ENCODE results near the gene GPC5. TPM values are rescaled to one million over a fixed set of nuclear protein-coding genes. Genes with fewer than 3 reads are reported as not detected.
A peak's percentile ranks its signal among the peaks of the same experiment; 100 is the strongest.

The GPC5 gene
- total RNA-seq, 1 donor from 2014 or later, result 0.07 TPM

DNA sequence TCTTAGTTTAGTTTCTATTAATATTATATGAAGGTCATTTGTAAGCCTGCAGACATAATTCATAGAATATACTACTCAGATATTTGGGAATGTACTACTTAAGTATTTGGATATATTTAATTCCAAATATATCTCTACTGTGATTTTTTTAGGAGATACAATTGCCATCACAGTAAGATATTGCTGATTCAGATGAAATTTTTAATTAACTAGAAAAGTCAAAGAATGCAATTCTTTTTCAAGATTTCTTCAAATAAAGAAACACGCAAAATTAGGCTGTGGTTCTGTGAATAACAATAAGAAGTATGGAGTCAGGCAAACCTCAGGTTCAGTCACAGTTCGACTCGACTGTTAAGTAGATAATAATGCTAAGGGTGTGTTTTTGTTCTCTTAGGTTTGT, 1277.8 kb downstream of the GPC5 start:
- H3K27me3 Mint-ChIP-seq (ENCODE audit: insufficient read depth, low read depth), result no peaks in the 10 kb centered on the region
- Histone ChIP-seq H3K79me2 (ENCODE audit: low read depth) (no peaks in the 10 kb centered on the region), H4K20me1 (ENCODE audit: low read depth) (no peaks in the 10 kb centered on the region), H3K9ac (no peak overlapping the region), H3K4me3 (no peak overlapping the region), H3K4me1 (peaks cover 10% of the 10 kb centered on the region), H3K4me2 (no peak overlapping the region), H3F3A (ENCODE audit: low read depth) (no peaks in the 10 kb centered on the region), H2AFZ (replicated peaks) (no peak overlapping the region), H3K36me3 (no peaks in the 10 kb centered on the region), H3K9me3 (ENCODE audit: low read depth) (no peaks in the 10 kb centered on the region), H3K27me3 (no peaks in the 10 kb centered on the region), H3K27ac (no peak overlapping the region)
- H3K4me3 Mint-ChIP-seq, result no peak overlapping the region
- no peak for DNase-seq (ENCODE audit: low spot score)
- no peaks in the 10 kb centered on the region for H3K36me3 Mint-ChIP-seq
- TF ChIP-seq, protein P1, sequence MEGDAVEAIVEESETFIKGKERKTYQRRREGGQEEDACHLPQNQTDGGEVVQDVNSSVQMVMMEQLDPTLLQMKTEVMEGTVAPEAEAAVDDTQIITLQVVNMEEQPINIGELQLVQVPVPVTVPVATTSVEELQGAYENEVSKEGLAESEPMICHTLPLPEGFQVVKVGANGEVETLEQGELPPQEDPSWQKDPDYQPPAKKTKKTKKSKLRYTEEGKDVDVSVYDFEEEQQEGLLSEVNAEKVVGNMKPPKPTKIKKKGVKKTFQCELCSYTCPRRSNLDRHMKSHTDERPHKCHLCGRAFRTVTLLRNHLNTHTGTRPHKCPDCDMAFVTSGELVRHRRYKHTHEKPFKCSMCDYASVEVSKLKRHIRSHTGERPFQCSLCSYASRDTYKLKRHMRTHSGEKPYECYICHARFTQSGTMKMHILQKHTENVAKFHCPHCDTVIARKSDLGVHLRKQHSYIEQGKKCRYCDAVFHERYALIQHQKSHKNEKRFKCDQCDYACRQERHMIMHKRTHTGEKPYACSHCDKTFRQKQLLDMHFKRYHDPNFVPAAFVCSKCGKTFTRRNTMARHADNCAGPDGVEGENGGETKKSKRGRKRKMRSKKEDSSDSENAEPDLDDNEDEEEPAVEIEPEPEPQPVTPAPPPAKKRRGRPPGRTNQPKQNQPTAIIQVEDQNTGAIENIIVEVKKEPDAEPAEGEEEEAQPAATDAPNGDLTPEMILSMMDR (IDR thresholded peaks at IDR 0.05), result no peak
- no peak for TF ChIP-seq EZH2 (IDR thresholded peaks at IDR 0.05)
- TF ChIP-seq EZH2phosphoT487 (IDR thresholded peaks at IDR 0.05), result no peak
- no peak overlapping the region for H3K27ac Mint-ChIP-seq
- H3K9me3 Mint-ChIP-seq, result no peaks in the 10 kb centered on the region
- H3K4me1 Mint-ChIP-seq, result no peaks in the 10 kb centered on the region

DNA sequence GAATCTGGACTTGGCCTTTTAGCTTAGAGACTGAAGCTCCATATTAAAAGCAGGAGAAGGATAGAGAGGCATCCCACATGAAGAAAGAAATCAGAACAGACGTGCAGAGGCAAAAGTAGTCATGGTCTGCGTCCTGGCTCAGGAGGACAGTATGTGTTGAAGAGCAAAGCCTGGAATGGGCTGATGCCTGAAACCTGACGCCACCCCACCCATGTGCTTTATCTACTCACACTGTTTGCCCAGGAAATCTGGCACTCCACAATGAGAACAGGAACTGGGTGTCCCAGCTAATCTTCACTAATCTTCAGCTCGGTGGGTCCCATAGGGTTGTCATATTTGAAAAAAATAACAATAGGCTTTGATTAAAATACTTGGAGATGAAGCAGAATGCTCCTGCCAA, 1279.2 kb downstream of the GPC5 start:
- H3K4me1 Mint-ChIP-seq, result no peaks in the 10 kb centered on the region
- H4K20me1 ChIP-seq (ENCODE audit: low read depth), result no peaks in the 10 kb centered on the region

DNA sequence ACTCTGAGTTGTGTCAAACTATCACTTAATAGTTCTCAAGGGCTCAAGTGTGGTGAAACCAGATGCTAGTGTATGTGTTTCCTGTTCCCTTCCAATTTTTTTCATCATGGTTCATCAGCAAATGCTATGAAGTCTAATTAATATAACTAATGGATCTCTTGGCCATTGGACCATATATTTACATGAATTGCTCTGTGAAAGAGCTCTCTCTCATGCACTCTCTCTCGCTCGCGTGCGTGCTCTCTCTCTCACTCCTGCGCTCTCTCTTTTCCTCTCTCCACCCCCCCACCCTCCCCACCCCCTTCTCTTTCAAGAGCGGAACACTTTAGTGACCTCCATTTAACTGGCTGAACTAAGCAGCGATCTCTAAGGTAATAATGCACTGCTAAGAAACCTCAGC, 1281.2 kb downstream of the GPC5 start:
- no peak overlapping the region for H3K4me3 Mint-ChIP-seq
- H3K4me2 ChIP-seq, result no peak overlapping the region
- no peaks in the 10 kb centered on the region for H3K4me1 Mint-ChIP-seq
- no peaks in the 10 kb centered on the region for H4K20me1 ChIP-seq (ENCODE audit: low read depth)
- no peaks in the 10 kb centered on the region for H3K36me3 Mint-ChIP-seq
- no peaks in the 10 kb centered on the region for H3K27me3 ChIP-seq
- no peak for TF ChIP-seq EZH2phosphoT487 (IDR thresholded peaks at IDR 0.05)
- no peak for TF ChIP-seq EZH2 (IDR thresholded peaks at IDR 0.05)
- TF ChIP-seq, protein P1 (IDR thresholded peaks at IDR 0.05), result no peak
- no peak overlapping the region for H3K9ac ChIP-seq
- no peaks in the 10 kb centered on the region for H3K9me3 Mint-ChIP-seq
- no peaks in the 10 kb centered on the region for H3F3A ChIP-seq (ENCODE audit: low read depth)
- no peaks in the 10 kb centered on the region for H3K79me2 ChIP-seq (ENCODE audit: low read depth)
- H3K4me3 ChIP-seq, result no peak overlapping the region
- no peaks in the 10 kb centered on the region for H3K36me3 ChIP-seq
- no peaks in the 10 kb centered on the region for H3K9me3 ChIP-seq (ENCODE audit: low read depth)
- no peak overlapping the region for H3K27ac ChIP-seq
- H2AFZ ChIP-seq (replicated peaks), result no peak overlapping the region
- DNase-seq (ENCODE audit: low spot score), result no peak
- H3K27me3 Mint-ChIP-seq (ENCODE audit: insufficient read depth, low read depth), result no peaks in the 10 kb centered on the region
- no peak overlapping the region for H3K27ac Mint-ChIP-seq
- peaks cover 10% of the 10 kb centered on the region for H3K4me1 ChIP-seq

More for the DNA sequence above, 1279.2 kb downstream of the GPC5 start:
- Histone ChIP-seq H3K4me2 (peak overlapping the region; percentile 25), H3F3A (ENCODE audit: low read depth) (no peaks in the 10 kb centered on the region), H2AFZ (replicated peaks) (no peak overlapping the region), H3K4me3 (no peak overlapping the region), H3K9ac (no peak overlapping the region), H3K4me1 (peaks cover 10% of the 10 kb centered on the region), H3K9me3 (ENCODE audit: low read depth) (no peaks in the 10 kb centered on the region), H3K27ac (no peak overlapping the region), H3K36me3 (no peaks in the 10 kb centered on the region), H3K27me3 (no peaks in the 10 kb centered on the region), H3K79me2 (ENCODE audit: low read depth) (no peaks in the 10 kb centered on the region)
- DNase-seq (ENCODE audit: low spot score), result peak; percentile 33
- Mint-ChIP-seq H3K27me3 (ENCODE audit: insufficient read depth, low read depth) (no peaks in the 10 kb centered on the region), H3K9me3 (no peaks in the 10 kb centered on the region), H3K27ac (no peak overlapping the region), H3K36me3 (no peaks in the 10 kb centered on the region), H3K4me3 (no peak overlapping the region)
- no peak for TF ChIP-seq EZH2phosphoT487 (IDR thresholded peaks at IDR 0.05)
- TF ChIP-seq, protein P1 (IDR thresholded peaks at IDR 0.05), result no peak
- no peak for TF ChIP-seq EZH2 (IDR thresholded peaks at IDR 0.05)
